NCI-H69 (cell line): ENCODE measurements around the gene TXK.

ENCODE experiments used
- DNase-seq: peaks from one replicate; lab custom pipeline; 2025; lab: John Stamatoyannopoulos, UW

Gene TXK

GRCh38 chr4:48137846-48138245 is 3.8 kb upstream of the TXK start:
- no peak for DNase-seq

DNA sequence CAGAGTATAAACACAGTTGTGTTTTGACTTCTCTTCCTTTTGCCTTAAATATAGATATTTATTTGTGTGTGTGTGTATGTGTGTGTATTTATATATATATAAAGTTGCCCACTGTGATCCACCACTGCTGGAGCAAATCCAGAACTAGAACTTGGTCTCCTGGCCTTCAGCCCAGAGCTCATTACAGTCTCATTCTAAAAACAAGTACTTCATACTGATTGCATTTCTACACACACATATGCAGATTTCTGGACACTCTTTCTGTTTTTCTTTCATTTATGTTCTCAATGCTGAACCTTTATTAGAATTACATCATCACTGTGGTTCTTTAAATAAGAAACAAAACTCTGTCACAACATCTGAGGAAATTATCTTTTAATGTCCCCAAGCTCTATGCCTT is 381 bp downstream of the TXK start:
- no peak for DNase-seq

DNA sequence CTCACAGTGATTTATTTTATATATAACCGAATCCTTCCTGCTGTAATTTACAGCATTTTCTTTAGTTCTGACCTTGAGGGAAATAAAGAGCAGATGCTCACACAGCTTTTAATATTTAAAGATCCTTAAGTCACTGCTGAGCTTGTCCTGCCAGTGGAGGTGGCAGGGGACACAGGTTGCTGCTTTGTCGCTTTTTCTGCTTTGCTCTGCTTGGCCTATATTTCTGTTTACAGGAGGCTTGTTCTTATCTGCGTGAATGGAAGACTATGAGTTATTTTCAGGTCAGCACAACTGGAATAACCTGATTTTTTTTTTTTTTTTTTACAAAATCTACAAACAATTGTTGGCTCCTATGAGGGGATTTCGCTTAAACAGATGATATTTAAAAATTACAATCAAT is 2.3 kb downstream of the TXK start:
- DNase-seq: no peak

GRCh38 chr4:48130100-48130499 is 4.0 kb downstream of the TXK start:
- DNase-seq: no peak

GRCh38 chr4:48129307-48130014 is 4.6 kb downstream of the TXK start:
- DNase-seq: no peak

- DNase-seq: peak; percentile 61
Observed at GRCh38 chr4:48127682-48128404, 6.2 kb downstream of the TXK start.

DNA sequence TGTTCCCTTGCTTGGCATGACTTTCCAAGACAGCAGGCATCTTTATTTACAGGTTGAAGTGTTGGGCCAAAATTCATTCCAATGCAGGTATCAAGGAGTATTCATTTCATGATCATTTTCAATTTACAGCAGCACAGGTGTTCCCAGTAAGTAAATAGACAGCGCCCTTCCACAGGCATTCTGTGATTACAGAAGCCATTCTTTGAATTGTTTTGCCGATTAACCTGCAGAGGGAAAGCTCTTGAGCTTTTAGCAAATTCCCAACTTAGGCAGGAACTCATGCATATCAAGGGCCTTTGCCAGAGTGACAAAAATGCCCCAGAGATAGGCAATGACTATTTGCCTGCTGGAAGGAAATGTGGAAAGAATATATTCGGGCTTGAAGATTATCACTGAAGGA is 6.8 kb downstream of the TXK start:
- no peak for DNase-seq

- no peak for DNase-seq
Observed at GRCh38 chr4:48126621-48127020, 7.4 kb downstream of the TXK start.

DNA sequence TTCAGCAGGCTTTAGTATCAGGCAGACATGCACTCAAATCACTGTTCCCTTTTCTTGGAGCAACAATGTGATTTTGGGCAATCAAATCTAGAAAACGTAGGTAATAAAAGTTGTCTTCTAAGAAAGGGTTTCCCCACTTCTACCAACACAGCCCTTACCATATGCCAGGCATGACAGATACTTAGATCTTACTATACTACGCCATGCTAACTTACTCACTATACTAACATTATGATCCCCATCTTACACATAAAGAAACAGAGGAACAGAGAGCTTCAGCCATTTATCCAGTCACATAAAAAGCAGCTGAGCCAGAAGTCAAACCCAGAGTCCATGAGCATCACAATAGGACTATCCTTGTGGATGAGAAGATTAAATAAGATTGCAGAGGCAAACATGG is 9.2 kb downstream of the TXK start:
- no peak for DNase-seq

DNA sequence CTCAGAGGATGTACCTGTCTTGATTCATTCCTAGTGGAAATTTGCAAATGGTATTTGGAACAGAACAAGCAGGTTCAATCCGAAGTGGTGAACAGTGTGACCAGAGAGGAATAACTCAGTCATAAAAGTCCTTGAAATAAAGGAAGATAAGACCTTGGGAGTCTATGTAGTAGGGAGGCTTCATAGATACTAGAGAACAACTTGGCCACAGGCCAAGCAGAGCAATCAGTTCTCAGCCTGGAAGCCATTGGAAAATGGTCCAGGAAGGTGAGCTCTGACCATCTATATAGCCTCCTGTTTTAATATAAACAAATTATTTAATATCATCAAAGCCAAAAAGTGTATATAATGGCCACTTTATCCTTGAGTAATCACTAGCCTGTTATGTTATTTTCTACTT is 11.3 kb downstream of the TXK start:
- peak; percentile 39 for DNase-seq

- no peak for DNase-seq
Observed at GRCh38 chr4:48121180-48121579, 12.9 kb downstream of the TXK start.

DNA sequence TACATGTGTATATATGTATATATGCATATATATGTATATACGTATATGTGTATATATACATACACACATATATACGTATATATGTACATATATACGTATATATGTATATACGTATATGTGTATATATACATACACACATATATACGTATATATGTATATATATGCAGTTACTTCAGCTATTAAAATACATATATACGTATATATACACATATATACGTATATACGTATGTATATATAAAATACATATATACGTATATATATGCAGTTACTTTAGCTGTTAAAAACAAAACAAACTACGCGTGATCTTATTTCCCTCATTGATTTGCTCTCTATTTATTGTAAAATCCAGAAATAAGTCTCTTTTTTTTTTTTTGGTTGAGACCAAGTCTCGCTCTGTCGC is 13.9 kb downstream of the TXK start:
- no peak for DNase-seq

GRCh38 chr4:48119646-48120045 is 14.4 kb downstream of the TXK start:
- peak; percentile 2 for DNase-seq

- no peak for DNase-seq
Observed at GRCh38 chr4:48118081-48118480, 16.0 kb downstream of the TXK start.

- peak; percentile 2 for DNase-seq
Observed at GRCh38 chr4:48116582-48116981, 17.5 kb downstream of the TXK start.

DNA sequence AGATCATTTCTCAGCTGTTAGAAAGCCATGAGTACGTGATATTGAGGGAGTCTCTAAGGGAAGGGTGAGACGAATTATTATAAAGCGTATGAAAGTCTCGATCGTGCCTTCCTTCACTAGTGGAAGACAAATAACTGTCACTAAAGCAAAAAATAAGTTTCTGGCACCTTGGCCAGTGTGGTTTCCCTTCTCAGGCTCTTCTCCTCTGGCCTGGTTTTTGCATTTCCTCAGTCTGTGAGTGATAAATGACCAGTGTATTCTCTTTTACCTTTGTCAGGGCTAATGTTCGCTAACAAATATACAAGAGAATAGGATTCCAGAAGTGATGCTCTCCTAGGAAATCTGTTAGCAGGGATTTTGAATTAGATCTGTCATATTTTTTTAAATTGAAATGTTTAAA is 19.6 kb downstream of the TXK start:
- DNase-seq: no peak

- no peak for DNase-seq
Observed at GRCh38 chr4:48112017-48112667, 21.9 kb downstream of the TXK start.

GRCh38 chr4:48110452-48110978 is 23.5 kb downstream of the TXK start:
- no peak for DNase-seq

DNA sequence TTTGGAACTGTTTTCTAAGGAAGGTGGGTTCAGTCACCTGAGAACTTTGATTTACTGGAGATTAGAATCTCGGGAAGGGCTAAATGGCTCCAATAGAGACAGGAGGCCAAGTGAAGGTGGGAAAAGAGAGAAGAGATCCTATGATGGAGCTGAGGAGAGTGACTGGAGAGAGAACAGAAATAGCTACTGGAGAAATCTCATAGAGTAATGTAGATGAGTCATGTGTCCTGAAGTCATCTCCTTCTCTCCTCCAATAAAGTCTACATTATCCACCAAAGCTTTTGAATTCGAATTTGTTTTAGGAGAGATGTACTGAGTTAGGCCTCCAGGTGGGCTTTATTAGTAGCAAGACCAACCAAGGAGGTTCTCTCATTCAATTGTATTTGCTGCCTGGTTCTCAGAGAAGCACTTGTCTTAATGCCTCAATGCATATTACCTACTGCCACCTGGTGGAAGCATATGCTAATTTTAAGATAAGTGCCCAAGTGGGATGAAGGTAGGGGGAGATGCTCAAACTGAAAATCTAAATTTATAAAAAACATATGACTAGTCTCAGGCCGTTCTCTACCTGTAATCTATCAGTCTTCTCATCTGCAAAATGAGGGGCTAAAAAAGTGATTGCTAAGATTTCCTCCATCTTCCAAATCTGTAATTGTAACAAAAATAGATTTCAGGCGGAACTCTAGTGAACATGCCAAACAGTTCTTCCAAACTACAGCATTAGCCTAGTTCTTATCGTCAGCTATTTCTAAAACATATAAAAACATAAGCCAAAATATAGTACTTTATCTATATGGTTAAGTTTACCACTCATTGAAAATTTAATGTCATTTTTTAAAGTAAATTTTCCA is 24.4 kb downstream of the TXK start:
- DNase-seq: peak; percentile 68

DNA sequence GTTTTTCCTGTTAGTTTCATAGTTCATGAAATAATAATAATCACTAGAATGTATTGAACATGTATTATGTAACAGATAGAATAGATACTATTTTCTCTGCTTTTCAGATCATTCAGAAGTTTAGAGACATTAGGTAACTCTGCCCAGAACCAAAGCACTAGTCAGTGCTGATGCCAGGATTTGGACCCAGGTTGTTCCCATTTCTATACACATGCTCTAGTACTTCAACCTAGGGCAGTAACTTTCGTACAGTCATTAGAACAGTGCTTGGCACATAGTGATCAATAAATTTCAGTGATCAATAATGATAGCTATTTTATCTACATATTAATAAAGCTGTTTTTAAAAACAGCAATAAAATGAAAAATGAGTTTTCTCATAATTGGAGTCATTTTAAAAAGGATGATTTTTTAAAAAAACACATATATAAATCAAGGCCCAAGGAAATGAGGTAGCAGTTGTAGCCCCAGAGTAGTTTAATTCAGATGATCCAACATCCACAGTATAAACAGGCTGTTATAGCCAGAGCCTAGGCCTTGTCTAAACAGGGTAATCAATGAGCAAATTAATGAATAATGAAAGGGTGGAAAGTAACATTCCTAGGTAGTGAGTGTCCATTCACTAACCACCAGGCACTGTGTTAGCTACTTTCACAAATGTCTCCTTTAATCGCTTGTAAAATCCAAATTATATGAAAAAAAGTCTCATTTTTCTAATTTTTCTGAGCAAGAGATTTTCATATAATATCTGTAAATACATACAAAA is 25.6 kb downstream of the TXK start:
- no peak for DNase-seq

GRCh38 chr4:48105230-48105629 is 28.8 kb downstream of the TXK start:
- no peak for DNase-seq
